ENCODE measurements around the gene GJB2.
A peak's percentile ranks its signal among the peaks of the same experiment; 100 is the strongest.

The GJB2 gene

DNA sequence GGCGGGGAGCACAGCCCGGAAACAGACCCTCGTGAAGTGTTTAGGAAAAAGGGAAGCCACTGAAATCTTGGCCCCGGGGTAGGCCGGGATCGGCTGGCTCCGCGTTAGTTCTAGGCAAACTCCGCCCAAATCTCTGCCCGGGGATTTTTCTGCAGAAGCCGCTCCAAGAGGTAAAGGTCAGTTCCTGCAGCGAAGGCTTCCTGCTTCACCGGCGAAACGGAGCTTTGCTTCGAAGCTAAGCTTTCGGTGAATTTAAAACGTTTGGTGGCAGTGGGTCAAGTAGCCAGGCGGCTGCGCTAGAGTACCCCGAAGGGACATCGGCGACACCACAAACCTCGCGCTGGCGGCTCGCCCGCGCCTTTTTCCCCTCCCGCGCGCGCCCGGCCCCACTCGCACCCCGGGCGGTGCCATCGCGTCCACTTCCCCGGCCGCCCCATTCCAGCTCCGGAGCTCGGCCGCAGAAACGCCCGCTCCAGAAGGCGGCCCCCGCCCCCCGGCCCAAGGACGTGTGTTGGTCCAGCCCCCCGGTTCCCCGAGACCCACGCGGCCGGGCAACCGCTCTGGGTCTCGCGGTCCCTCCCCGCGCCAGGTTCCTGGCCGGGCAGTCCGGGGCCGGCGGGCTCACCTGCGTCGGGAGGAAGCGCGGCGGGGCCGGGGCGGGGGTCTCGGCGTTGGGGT is 441 bp downstream of the GJB2 start:
- DNase-seq (ENCODE audit: low read depth, low spot score) = no peak

DNA sequence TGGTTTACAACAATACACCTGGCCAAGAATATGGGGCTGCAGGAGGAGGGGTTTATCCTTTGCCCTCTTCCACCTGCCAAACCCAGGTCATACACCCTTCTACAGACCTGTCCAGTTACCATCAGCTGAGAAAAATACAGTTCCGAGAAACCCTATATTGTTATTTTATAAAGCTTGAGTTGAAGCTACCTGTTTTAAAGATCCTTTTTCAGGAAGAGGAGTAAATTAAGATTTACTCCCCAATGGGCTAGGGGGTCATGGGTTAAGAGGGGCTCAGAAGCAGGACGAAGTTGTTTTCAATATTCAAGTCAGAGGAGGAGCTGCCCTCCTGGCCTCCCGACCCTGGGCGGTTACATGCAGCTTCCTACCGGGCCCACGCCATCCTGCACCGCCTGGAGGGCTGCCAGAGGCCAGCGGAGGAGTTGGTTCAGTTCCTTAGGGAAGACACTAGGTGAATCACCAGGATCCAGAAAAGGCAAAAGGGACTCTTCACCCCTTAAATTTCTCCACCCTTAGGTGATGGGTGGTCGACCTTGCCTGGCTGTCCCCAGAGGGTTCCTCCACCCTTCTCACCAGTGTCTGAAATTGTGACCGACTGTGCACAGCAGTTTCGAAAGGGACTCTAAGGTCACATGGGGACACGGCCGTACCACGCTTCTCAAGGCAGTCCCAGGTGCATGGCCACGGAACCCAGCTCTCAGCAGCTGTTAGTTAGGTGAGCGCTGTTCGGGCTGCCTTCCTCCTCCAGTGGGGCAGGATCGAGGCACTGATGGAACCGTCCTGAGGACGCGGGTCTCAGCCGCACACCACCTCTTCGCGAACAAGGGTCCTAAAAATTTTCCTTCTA is 1.2 kb downstream of the GJB2 start:
- no peak for DNase-seq (ENCODE audit: low read depth, low spot score)

DNA sequence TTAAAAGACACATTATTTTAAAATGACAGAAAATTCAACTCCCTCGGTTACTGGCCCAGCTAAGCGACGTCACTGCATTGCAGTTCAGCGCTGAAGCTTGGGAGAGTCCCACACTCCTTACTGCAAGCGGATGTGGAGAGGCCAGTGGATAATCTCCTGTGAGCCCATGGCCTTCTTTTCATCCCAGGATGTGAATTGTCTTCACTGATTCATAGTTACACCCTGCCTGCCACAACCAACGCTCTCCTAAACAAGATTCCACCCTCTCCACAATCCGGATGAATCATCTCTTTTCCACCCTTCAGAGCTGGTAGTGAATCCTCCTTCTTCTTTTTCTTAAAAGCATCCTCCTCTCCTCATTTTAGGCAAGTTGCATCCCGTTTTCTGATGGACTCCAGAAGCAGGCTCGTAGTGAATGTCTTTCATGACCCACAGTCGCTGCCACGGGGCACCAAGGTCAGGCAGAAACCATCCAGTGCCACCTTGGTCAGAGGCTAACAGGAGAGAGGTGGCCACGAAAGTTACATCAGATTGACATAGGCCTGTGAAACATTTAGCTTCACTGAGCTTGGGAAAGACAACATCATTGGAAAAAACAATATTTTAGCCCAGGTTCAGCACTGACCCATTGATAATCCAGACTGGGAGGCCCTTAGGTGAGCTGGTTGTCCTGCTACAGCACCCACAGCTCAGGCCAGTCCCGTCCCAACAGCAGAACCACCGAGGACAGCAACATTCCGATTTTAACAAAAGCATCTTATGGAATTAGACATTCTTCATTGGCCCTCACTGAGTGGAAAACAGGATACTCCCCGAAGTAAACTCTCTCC is 2.0 kb downstream of the GJB2 start:
- no peak for DNase-seq (ENCODE audit: low read depth, low spot score)

DNA sequence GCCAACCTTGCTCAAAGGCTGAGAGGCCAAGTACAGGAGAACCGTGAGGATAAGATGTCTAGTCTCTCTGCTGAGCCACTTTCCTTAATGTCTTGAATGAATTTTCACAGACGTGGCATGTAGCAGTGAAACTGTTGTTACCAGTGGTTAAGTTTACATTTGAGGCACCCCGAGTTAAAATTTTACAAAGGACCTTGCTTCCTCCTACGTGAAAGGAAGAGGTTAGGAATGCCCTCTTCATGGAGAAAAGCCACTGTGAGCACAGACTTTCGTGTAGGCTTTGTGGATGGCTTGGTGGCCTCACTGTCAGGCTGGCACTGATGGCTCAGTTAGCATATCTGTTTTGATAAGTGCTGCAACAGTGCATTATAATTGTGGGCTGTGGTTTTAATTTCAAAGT is 2.7 kb downstream of the GJB2 start:
- DNase-seq (ENCODE audit: low read depth, low spot score) = no peak

DNA sequence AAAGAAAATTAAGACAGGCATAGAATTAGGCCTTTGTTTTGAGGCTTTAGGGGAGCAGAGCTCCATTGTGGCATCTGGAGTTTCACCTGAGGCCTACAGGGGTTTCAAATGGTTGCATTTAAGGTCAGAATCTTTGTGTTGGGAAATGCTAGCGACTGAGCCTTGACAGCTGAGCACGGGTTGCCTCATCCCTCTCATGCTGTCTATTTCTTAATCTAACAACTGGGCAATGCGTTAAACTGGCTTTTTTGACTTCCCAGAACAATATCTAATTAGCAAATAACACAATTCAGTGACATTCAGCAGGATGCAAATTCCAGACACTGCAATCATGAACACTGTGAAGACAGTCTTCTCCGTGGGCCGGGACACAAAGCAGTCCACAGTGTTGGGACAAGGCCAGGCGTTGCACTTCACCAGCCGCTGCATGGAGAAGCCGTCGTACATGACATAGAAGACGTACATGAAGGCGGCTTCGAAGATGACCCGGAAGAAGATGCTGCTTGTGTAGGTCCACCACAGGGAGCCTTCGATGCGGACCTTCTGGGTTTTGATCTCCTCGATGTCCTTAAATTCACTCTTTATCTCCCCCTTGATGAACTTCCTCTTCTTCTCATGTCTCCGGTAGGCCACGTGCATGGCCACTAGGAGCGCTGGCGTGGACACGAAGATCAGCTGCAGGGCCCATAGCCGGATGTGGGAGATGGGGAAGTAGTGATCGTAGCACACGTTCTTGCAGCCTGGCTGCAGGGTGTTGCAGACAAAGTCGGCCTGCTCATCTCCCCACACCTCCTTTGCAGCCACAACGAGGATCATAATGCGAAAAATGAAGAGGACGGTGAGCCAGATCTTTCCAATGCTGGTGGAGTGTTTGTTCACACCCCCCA is 3.8 kb downstream of the GJB2 start:
- no peak for DNase-seq (ENCODE audit: low read depth, low spot score)

DNA sequence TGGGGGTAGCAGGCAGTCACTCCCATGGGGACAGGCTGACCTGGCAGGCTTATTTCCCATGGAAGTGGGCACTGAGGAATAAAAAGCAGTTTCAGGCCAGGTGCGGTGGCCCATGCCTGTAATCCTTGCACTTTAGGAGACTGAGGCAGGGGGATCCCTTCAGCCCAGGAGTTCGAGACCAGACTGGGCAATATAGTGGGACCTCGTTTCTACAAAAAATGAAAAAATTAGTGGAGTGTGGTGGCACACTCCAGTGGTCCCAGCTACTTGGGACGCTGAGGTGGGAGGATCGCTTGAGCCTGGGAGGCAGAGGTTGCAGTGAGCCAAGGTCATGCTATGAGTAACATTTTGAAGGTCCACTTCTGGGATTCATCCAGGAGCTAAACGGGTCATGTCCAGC is 6.0 kb downstream of the GJB2 start:
- DNase-seq (ENCODE audit: low read depth, low spot score) = no peak

DNA sequence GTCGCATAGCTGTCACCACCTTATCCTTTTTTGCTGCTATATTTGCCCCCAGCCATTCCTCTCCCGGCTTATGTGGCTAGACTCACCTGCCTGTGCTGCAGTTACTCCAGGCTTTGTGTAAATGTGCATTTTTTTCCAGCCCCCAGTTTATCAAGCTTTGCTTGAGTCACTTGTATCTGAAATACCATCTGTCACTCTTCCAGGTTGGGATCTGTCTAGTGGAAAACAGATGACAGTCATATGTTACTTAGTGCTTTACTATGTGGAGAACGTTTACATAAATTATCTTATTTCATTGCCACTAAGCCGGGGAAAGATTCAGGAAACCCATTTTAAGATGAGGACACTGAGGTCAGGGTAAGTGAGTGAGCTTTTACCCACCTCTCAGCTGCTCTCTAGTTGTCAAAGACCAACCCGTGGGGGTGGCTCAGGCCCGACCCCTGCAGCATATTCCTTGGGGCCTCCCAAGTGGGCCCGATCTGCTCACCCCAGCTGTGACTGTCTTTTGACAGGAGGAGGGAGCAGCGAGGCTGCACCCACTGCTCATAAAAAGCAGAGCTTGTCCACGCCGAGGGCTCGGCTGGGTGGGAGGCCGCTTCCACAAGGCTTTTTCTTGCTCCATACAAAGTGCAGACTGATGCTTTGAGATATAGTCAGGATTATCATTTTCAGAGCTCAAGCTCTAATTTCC is 7.2 kb downstream of the GJB2 start:
- DNase-seq (ENCODE audit: low read depth, low spot score) = no peak

DNA sequence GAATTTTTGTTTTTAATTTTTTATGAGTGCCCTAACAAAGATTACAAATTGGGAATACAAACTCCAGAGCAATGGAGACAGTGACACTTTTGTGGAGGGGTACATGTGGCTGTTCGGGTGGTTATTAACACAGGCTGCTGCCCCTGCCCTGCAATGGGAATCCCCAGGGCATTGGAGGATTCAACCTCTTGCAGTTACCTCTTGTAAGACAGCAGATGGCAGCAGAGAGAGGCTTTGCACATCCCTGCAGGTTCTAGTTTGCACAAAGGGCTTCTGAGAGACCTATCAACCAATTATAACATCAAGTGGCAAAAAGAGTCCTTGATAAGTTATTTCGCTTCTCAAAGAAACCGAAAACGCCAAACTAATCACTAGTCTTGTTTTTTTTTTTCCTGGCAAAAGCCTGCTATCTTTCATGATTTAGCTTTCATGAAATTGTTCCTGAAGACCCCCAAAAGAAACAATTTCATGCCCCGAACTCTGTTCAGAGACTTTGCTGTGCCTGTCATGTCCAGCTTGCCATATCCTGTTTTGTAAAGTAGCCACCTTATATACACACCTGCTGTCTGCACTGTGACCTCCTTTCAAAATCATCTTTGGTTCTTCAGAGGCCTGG is 10.4 kb downstream of the GJB2 start:
- no peak for DNase-seq (ENCODE audit: low read depth, low spot score)

DNA sequence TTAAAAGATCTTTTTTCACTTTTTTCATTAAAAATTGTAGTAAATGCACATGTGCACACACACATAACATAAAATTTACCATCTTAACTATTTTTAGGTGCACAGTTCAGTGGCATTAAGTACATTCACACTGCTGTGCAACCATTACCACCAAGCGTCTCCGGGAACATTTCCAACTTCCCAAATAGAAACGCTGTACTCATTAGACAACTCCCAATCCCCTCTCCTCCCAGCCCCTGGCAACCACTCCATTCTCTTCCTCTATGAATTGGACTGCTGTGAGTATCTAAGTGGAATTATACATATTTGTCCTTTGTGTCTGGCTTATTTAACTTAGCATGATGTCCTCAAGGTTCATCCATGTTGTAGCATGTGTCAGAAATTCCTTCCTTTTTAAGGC is 11.6 kb downstream of the GJB2 start:
- DNase-seq (ENCODE audit: low read depth, low spot score) = no peak

DNA sequence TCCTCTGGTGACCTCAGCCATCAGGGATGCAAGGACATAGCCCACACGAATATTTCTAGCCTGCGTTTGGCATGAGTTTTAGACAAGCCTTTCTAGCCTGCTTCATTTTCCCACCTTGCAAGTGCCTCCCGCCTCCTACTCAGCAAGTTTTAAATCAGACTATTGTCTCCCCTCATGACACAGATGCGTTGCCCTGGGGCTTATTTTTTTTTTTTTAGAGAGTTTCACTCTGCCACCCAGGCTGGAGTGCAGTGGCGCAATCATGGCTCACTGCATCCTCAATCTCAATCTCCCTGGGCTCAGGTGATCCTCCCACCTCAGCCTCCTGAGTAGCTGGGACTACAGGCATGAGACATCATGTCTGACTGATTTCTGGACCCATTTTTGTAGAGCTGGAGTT is 14.6 kb downstream of the GJB2 start:
- no peak for DNase-seq (ENCODE audit: low read depth, low spot score)

DNA sequence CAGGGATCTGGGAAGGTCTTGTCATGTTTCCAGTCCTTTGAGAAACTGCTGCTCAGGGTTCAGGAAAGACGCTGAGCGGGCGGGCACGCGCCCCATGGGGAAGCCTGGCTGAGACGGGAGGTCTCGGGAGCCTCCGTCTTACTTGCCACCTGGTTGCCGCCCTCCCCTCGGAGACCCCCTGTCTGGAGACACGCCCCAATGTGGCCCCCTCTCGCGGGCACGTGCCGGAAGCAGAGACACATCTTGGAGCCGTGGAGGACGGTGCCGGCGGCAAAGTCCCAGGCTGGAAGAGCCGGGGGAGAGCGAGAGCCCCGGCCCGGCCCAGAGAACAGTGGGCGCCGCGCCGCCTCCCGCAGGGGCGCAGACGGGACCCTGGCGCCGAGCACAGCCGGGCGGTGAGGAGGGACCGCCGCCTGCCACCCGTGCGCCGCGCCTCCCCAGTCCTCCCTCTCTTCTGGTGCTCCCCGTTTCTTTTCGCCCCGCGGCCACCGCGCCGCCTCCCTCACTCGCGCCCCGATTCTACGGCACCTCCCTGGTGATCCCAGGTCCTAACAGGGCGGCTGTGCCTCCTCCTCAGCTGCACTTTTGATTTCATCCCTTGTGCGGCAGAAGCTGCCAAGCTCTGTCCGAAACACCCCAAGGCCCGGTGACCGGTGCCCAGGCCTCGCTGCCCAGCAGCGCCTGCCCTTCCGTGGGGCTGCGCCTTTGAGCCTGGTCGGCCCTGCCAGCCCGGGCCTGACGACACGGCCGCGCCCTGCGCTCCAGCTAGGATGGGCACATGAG is 15.5 kb downstream of the GJB2 start:
- no peak for DNase-seq (ENCODE audit: low read depth, low spot score)

DNA sequence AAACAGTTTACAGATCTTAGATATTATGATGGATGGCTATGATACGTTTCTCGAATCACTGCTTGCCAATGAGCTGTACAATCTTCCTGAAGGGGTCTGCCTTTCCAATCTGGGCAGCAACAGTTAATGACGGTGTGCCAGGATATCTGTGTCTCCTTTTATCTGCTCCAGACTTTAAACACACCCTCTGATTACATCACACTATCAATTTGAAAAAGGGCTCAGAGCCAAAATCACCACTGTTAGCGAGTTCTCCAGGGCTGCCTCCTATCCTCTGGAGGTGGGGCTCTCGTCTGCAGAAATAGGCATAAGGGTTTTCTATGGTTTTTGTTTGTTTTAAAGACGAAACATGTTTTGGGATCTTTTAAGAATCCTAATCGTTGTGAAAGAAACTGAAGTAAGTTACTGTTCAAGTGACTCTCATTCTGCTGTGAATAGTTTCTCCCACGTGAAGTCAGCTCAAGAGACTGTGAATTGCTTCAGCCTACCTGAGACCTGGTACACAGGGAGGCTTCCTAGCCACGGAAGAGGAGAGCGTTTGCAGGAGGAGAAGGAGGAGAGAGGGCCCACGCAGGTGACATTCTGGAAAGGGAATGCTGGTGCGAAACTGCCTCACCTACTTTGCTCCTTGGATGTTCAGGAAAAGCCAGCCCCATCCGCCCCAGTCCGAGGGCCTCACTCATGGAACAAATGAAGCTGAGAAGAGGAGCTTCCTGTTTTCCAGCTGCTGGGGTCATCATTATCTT is 16.7 kb downstream of the GJB2 start:
- DNase-seq (ENCODE audit: low read depth, low spot score) = no peak

DNA sequence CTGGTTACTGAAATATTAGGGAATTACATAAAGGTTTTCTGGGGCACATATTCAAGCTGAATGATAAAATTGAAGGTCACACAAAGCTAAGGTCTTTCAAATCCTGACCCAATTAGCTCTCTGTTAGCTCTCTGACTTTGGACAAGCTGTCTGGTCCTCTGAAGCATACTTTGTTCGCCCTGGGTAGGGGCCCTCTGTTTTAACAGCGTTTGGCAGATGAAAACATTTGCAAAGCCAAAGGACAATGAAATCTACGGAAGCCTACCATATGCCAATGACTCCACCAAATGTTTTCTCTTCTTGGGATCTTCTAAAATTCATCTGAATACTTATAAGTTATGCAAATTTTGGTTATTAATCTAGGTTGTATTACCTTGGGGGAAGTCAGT is 17.3 kb downstream of the GJB2 start:
- no peak for DNase-seq (ENCODE audit: low read depth, low spot score)

DNA sequence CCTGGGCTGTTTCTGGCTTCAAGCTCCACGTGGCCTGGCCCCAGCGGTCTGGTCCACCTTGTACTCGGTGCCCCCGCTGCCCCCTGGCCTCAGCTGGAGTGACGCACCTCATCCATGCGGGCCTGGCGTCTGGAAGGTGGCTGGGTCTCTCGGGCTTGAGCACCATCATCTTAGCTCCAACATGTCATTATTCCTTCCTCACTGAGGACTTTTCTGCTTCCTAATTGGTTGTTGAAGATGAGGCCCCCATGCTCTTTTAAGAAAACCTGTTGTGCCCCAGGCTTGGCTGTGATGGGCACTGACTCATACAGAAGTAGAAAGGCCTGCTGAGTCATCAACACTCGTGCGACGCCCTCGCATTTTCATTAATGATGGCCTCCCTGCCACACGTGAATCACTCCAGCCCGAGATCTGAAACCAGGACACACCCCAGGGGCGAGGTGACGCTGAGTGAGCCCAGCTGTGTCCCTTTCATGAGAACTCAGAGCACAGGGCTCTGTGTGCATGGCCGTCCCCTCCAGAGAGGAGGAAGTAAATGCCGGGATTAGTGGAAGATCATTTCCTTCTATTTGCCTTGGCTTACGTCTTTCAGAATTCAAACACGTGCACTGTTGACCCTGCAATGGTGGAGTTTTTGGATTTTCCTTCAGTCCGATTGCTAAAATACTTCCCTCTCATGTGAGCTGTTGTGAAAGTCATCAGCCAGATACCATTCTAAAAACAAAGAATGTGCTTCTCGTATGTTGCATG is 17.9 kb downstream of the GJB2 start:
- DNase-seq (ENCODE audit: low read depth, low spot score) = peak; percentile 50

DNA sequence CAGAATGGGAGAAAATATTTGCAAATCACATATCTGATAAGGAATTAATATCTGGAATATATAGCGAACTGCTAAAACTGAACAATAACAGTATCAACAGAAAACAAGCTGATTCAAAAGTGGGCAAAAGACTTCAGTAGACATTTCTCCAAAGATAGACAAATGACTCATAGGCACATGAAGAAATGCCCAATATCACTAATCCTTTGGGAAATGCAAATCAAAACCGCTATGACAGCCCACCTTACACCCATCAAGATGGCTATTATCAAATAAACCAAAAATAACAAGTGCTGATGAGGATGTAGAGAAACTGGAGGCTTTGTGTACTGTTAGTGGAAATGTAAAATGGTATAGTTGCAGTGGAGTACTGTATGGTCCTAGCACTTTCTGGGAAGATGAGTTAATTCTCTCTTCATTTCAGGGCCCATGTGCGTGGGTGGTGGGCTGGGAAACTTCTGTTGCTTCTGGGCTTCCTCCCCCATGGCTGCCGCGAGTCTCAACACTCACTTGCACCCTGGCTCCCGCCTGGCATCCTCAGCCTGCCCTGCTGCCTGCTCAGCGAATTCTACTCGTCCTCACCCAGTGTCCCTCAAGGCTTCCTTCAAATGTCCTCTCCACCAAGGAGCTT is 19.5 kb downstream of the GJB2 start:
- no peak for DNase-seq (ENCODE audit: low read depth, low spot score)

DNA sequence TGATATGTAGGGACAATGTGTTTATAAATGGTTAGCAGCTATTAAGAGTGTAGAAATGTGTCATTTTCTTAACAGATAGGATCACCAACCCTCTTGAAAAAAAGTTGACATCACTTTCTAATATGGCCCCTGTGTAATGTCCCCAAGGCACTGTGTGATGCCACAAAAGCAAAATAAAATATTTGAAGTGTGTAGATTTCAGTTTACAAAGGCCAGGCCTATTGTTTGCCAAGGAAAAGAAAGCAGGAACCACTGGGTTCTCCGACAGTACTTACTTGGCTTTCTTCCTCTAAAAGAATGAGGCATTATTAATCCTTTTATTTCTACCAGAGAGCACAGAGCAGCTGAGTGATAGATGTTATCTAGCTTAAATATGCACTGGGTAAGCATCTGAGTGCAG is 21.4 kb downstream of the GJB2 start:
- no peak for DNase-seq (ENCODE audit: low read depth, low spot score)

DNA sequence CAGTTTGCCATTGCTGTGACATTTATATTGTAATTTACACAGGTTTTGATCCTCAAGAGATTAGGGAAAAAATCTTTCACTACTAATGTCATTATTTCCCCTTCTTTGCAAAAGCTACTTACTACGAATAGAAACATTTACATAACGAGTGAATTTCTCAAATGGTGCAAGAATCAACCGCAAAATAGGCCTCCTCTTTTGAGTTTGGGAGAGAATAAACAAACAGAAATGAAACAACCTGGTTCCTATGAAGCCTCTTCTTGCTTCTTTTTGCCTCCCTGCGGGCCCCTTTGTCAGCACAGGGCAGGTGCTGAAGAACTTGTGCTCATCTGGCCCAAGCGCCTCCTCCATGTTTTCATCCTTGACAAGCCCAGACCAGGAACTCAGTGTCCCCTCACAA is 21.8 kb downstream of the GJB2 start:
- no peak for DNase-seq (ENCODE audit: low read depth, low spot score)

DNA sequence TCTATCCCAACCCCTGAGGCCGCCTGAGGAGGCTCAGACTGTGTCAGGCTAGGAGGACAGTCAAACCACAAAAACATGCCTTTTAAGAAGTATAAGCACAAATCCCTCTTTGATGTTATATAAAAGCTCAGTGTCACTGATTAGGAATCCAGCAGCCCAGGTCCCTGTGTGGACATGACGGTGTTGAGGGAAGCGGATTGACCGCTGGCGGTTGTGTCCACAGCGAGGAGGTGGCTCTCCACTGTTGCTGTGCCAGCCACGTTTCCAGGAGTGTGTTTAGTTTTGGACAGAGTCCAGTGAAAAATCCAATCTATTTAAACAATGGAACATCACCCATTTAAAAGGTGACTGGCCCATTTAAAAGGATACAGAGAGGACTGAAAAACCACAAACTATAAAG is 24.3 kb downstream of the GJB2 start:
- no peak for DNase-seq (ENCODE audit: low read depth, low spot score)

All from activated naive CD8-positive, alpha-beta T cell treated with anti-CD3 and anti-CD28 coated beads, Interleukin-2, amount 50 U/mL, for 16 hours (primary cell).